Measurements from ENCODE around the gene FAR2.
"Not testable (repeated sequence)": the region's sequence is repeated elsewhere in the genome, so short reads cannot be mapped to it uniquely, and the experiment has no call there.

FAR2 gene

DNA sequence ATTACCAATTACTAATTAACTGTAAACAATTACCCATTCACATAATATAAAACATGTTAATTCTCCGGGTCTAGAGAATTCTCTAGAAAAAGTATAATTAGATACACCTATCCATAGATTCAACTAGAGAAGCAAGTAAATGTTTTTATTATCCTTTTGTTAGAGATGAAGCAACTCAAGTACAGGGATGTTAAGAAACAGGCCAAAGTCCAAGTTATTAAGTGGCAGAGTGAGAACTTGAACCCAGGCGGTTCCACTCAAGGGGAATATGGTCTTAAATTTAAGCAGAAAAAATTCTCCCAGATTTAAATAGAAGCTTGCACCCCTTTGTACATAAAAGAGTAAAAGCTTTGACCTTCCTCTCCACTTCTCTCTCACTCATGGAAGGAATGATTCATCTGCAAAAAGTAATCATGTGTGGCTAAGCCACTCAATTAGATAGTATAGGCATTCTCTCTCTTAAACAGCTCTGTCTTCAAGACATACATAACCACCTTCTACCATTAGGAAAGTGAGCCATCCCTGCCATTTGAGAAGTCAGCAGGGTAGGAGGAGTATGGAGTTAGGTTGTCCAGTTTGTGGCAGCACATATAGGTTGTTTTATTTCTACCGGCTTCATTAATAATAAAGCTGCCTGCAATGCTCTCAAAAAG lies 197.8 kb downstream of the FAR2 start:
- DNase-seq = no peak

DNA sequence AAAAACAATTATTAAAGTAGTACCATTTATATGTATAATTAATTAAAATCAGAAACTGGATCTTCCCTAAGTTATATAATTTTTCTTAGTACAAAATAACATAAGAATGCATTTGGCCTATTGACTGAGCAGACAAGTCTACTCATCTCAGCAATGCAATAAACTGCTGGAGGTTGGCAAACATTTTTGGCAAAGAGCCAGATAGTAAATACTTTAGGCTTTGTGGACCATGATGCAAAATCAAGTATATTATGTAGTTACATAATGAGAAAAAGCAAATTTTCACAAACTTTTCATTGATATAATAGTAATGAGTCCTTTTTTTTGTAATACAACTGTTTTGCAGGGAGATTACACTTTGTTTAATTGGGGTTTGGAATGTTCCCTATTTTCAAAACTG lies 201.0 kb downstream of the FAR2 start:
- no peak for DNase-seq

DNA sequence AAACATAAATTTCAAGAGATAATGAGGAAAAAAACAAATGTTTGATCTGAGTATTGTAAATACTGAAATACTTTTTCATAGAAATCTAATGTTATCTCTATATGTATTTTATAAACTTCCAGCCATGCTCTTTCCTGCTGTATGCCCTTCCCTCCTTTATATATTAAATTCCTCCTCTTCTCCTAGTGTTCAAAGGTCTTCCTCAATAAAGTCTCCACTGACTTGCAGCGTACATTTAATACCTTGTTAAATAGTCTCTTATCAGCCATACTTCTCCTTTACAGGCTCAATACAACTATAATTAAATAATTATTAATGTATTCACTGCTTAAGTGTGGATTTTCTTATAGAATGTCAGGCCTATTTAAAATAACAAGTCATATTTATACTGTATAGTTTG lies 205.9 kb downstream of the FAR2 start:
- no peak for DNase-seq

DNA sequence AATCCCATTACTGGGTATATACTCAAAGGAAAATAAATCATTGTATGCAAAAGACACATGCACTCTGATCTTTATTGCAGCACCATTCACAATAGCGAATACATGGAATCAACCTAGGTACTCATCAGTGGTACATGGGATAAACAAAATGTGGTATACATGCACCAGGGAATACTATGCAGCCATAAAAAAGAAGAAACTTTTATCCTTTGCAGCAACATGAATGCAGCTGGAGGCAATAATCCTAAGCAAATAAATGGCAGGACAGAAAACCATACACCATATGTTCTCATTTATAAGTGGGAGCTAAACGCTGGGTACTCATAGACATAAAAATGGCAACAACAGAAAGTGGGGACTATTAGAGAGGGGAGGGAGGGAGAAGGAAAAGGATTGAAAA lies 216.0 kb downstream of the FAR2 start:
- no peak for DNase-seq

DNA sequence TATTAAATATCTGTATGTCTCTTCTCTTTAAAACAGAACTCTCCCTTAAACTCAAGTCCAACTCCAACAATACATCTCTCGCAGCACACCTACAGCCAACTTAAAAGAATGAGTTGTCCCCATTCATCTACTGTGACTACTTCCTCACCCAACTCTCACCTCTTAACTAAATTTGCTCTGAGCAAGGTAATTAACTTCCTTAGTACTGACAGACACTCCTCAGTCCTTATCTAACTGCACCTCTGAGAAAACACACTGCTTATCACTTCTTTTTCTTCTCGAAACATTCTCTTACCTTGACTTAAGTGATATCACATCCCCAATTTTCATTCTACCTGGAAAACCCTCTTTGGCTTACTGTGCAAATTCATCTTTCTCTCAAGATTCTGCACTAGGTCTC lies 224.9 kb downstream of the FAR2 start:
- no peak for DNase-seq

DNA sequence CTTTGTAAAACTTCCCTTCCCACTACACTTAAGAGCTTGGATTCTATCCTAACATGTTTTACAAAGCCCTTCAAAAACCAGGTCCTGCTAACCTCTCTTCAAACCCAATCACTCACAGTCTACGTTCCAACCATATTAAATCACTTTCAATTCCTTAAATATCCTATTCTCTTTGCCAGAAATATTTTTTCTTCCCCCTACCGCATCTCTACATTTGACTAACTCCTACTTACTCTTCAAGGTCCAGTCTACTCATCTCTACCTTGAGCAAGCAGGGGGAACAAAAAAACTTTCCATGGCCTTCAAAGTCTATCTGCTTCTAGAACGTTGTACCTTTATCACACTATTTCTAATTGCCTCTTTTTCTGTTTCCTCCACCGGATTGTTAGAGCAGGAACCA lies 225.8 kb downstream of the FAR2 start:
- no peak for DNase-seq

DNA sequence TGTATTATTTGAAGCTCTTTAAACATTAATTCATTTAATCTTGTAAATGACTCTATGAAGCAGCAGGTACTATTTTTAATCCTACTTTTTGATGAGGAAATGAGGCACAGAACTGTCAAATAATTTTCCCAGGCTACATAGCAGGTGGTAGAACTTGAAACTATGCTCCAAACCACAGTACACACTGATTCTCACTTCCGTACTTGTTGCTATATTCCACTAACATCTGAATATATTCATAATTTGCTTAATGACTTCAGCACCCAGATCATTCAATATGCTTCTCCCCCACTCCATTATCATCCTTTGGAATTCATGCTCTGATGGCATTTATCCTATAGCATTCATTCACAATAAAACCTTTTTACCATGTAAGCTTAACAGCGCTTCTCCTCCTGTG lies 227.0 kb downstream of the FAR2 start:
- DNase-seq = no peak

DNA sequence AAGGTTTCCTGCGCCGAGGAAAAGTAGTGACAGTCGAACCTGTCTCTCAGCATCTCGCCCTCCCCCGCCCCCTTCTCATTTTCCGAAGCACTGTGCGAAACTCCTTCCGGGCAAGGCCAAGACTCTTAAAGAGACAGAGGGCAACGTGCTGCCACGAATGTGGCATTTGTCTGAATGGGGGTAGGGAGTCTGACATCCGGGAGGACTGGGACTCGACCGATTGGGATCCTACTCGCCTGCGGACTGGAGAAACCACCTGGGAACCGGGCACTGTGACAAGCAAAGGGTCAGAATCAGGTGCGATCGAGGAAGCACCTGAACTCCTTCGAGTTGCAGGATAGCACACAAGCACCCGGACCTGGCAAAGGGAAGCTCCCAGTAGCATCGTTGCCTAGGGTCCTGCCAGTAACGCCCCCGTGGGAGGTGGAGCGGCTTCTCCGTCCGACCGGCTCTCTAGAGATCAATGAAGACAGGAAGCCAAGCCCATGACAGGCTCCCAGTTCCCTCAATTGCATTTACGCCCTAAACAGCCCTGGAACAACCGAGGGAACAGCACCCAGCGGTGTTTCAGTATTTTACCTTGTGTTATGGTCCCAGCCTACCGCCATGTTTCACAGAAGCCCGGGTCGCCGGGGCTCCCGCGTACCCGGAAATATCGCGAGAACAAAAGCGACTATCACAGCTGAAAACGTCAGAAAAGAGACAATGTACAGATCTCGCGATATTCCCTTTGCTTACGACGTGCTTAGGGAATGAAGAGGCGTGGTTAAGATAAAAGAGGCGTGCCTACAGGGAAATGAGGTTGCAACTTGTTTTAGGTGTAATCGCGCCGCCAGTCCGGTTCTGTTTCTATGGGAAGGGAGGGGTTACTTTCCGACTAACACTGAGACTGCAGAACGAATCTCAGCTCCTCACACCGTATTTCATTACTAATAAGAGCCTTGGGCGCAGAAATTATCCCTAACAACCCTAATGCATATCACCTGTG lies 231.8 kb downstream of the FAR2 start, which contains the start of gene ERGIC2:
TSS of gene ERGIC2 (minus strand) at position 637 of the 988 bp plus-strand sequence. CDS start 9,539 bp downstream, outside the sequence.
- DNase-seq = peak; percentile 86 to 87

DNA sequence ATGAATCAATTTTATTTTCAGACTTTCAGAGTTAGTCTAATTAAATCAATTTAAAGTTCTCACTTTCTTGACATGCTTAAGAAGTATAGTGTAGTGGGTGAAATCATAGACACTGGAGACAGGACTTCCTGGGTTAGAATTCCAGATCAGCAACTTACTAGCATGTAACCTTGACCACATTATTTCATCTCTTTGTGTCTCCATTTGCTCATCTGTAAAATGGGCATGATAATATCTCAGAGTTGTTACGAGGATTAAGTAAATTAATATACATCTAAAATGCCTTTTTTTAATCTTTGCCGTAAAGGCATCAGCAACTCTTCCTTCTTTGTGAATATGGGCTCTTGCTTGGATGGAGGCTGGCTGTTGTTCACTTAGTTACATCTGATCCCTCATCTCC lies 233.2 kb downstream of the FAR2 start:
- no peak for DNase-seq

DNA sequence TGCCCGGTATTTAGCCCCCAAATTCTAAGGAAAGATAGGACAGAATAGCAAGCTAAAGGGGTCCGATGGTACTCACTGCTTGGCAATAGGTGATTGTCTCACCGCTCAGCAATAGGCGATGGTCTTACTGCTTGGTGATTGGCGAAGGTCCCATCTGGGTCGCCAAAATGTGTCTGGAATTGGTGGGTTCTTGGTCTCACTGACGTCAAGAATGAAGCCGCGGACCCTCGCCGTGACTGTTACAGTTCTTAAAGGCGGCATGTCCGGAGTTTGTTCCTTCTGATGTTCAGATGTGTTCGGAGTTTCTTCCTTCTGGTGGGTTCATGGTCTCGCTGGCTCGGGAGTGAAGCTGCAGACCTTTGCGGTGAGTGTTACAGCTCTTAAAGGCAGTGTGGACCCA lies 236.1 kb downstream of the FAR2 start:
- DNase-seq = not testable (repeated sequence)

All from stimulated activated CD4-positive, alpha-beta T cell treated with anti-CD3 and anti-CD28 coated beads, Interleukin-2, amount 100 ng/mL, for 24 hours (primary cell).